Cerebellar nuclear complex (tissue), 1 donor: ENCODE data around the gene TCF7L1.
"Not testable (repeated sequence)": the region's sequence is repeated elsewhere in the genome, so short reads cannot be mapped to it uniquely, and the experiment has no call there.

Source experiments
- DNase-seq, 2 experiments: peaks; one replicate each; lab custom pipeline; 2025; lab: John Stamatoyannopoulos, UW

Gene TCF7L1

DNA sequence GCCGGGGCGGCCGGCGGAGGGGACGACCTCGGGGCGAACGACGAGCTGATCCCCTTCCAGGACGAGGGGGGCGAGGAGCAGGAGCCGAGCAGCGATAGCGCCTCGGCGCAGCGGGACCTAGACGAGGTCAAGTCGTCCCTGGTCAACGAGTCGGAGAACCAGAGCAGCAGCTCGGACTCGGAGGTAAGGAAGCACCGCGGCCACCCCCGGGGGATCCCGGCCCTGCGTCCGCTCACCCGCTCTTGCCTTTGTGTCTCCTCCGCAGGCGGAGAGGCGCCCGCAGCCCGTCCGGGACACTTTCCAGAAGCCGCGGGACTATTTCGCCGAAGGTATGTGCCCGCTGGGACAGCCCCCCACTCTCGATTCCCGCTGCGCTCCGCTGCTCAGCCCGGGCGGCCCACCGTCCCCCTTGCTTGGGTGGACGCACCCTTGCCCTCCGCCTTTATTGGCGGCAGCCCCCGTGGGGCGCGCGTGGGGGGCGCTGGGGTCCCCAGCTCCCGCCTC is 611 bp downstream of the TCF7L1 start:
- DNase-seq: no peak

DNA sequence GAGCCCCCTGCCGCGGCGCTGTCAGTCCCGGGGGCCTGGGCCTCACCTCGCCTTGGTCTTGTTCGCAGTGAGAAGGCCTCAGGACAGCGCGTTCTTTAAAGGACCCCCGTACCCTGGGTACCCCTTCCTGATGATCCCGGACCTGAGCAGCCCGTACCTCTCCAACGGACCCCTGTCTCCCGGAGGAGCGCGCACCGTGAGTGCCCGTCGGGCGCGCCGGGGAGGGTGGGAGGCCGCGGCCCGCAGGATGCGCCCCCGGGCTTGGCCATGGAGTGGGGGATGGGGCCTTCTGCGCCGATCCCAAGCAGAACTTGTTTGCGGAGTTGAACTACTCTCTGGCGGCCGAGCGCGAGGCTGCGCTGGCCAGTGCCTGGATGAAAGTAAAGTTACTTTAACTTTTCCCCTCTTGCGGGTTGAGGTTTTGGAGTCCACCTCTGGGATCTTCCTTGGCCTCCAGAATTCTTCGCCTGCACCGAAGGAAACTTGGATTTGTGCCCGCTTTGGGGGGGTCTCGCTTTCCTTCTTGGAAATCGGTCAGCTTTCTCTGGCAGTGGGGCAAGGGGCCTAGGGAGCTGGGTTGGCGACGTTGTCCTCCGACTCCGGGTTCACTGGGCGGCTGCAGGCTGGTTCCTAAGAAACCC is 1.2 kb downstream of the TCF7L1 start:
- DNase-seq: no peak

DNA sequence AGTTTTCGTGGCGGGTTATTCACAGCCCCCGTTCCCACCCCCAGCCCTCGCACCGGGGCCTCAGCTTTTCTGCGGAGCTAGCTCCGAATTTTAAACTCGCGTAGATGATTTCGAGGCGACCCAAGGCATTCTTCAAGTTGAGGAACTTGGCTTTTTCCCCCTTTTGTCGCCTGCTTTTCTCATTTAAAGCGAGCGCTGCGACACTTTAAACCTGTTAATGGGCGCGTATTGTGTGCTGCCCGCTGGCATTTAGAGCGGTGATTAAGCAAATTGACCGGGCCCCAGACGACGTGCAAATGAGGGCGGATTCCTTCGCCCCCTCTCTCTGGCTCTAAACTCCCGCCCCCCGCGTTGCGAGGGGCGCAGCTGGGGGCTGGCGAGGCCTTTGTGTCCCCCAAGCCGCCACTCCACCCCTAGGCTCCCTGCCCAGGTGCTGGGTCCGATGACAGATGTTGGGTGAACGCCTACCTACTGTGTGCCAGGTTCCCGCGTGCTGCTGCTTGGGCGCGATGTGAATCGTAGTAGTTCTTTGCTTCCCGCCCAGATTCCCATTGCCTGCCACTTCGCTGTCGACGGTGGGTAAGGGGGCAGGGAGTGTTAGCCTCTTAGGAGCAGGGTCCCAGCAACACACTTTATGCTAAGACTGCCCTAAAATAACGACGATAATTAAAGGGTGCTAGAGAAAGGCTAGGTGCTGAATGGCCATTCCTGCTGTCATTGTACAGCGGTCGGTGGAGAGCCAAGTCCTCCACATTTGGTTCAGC is 1.9 kb downstream of the TCF7L1 start:
- DNase-seq: no peak

DNA sequence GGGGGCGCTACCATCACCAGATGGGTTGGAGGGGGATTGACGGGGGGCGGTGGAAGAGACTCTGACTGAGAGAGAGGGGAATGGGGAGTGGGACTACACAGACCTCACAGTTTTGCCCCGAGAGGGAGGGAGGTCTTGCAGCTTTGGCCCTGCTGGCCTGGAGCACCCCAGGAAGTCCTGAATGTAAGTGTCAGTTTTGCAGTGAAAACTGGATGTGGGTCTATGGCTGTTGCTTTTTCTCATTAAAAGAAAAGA is 2.4 kb downstream of the TCF7L1 start:
- no peak for DNase-seq

DNA sequence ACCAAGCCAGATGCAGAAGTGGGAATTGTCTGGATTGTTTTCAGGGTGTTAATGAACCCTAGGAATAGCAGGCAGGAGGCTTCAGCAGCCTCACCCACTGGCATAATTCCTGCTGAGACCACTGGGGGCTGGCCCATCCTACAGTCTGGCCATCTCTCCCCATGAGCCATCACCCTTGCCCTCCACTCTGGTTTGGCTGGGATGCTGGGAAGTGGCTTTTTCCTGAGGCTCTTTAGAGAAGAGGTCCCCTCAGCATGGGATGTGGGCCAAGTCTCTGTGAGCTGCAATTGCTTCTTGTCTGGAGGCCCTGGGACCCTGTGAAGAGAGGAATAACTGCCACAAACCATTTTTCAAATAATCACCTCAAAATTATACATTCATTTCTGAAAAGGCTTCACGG is 4.0 kb downstream of the TCF7L1 start:
- no peak for DNase-seq

DNA sequence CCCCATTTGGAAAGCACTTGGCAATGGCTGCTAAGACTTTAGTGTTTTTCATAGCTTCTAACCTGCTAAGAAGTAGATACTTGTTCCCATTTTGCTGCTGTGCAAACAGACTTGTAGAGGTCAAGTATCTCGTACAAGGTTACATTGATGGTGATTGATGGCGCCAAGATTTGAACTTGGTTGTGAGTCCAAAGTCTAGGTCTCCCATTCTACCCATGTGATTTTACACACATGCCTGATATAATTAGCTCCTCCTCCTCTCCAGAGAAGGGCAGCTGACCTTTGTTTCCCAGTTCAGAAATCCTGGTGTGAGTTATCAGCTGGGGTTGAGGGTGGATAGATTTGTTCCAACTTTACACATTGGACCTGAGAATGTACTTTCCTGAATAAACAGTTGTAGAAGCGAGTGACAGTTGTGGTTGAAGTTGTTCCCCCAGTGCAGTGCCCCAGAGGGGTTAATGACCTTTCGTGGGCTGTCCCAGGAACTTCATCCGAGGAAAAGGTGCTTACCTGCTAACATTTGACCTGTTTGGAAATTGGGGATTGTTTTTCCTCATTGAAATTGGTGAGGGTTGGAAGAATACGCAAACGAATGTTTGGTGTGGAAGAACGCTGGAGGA is 10.4 kb downstream of the TCF7L1 start:
- no peak for DNase-seq

DNA sequence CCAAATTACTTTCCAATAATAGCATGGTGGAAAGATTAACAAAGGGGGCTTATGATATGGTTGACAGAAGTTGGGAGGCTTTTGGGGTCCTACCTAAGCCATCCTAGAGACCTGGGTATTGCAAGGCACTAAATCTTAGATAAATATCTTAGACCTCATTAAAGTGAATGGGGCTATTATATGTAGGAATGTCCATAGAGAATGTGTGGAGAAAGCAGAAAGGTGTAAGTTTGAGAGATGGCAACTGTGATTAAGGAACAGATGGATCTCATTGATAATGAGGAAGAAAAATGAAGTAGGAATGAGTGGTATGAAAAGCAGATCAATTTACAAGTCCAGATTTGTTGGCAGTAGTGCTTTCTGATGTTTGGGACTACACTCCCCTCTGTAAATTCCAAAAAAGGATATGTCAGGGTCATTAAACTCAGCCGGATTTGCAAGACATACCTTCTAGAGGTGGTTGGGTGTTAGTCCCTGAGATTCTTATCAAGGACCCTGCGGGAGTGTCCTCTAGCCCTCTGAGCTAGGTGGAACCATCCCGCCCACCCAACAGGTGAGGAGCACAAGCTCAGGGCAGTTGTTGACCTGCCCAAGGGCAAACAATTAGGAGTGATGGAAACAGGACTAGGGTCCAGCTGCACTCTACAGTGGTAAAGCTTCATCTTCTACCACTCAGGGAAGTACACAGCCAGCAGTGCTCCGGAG is 12.1 kb downstream of the TCF7L1 start:
- DNase-seq: no peak

DNA sequence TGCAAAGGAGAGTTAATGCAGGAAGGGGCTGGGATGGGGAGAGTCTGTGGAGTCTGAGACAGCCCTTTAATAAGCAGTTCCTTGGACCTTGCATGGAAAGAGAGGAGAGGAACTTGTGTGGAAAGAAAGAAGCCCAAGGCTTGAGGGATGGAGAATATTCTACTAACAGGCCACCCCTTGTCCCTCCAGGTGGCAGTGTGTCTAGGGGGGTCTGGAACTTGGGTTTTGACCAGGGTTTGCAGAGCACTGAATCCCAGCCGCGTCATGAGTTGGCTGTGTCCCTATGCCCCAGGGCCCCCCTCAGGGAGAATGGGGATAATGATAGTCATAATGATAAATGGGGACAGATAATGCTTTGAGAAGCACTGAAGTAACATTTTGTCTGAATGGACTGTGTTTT is 15.0 kb downstream of the TCF7L1 start:
- no peak for DNase-seq

DNA sequence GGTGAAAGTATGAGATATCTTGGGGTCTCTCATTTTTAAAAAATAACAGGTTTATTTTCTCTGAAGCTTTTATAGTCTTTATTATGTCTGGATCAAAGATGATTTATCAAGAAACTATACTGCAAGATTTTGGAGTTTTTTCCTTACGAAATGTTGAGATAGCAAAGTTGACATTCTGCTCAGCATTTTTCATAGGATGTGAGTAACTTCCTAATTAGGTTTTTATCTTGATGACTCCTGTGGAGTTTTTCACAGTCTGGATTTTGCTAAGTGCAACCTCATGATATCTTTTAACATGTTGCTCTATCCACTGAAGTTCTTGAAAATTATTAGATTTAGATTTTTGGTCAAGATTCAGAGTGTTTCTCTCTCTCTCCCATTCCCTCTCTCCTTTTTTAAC is 17.8 kb downstream of the TCF7L1 start:
- DNase-seq: no peak

DNA sequence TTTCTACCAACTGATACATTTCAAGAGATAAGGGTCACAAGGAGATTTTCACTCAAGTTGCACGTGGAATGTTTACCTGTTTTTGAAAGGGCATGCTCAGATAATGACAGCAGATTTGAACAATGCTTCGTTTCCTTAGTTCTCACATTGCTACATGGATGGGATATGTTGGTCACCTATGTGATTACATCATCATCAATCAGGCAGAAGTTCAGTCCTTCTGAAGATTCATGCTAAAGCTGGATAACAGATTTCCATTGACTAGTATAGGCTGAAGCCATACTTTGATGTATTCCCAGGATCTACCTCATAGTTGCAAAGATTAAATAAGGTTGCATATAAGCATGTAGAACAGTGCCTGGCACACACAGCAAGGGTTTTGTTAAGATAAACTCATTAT is 19.7 kb downstream of the TCF7L1 start:
- no peak for DNase-seq

DNA sequence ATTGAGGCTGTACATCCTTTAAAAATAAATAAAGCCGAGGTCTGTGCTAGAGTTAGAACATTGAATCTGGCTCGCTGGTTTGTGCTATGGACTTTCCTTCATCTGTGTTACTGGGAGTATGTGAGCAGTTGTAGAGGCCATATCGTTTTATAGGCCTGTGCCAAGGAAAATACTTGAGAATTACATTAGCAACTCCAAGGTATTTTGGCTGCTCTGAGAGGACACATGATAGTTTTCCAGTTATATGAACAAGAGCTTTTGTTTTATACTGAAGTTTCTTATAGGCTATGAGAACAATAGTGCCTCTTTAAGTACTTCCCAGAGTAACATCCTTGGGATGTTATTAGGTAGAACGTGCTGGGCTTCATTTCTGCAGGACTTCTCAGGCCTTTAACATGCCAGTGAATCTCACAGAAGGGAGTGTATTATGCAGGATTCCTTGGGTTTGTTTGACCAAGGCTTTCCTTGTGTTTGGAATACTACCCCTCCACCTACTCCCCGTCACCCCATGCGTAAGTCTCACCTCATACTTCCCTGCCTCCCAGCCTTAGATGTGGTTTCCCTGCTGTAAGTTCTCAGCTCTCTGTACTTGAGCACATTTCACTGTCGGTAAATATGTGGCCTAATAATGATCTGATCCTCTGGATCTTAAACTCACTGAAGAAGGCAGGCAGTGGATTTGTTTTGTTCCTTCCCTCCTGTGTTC is 21.0 kb downstream of the TCF7L1 start:
- no peak for DNase-seq

DNA sequence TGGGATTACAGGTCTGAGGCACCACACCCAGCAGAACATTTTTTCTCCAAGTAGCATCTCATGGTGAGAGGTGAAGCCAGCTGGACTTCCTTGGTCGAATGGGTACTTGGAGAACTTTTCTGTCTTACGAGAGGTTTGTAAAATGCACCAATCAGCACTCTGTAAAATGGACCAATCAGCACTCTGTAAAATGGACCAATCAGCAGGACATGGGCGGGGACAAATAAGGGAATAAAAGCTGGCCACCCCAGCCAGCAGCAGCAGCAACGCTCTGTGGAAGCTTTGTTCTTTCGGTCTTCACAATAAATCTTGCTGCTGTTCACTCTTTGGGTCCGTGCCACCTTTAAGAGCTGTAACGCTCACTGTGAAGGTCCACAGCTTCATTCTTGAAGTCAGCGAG is 21.9 kb downstream of the TCF7L1 start:
- DNase-seq: not testable (repeated sequence)

DNA sequence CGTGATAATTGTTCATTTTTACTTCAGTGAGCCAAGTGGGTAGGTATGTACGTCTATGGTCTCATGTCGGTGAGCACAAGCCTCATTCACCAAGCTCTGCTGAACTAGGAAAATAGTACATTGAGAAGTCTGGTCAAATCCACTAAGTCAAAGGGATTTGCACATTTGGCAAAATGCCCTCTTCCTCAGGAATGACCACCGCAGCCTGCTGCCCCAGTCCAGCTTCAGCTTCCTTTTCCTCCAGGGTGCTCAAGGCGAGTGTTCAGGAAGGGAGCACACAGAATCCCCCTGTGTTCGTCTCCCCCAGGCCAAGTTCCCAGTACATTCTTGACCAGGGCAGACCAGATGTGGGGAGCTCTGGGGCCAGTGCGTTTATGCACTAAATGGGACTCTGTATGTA is 23.0 kb downstream of the TCF7L1 start:
- DNase-seq: no peak

DNA sequence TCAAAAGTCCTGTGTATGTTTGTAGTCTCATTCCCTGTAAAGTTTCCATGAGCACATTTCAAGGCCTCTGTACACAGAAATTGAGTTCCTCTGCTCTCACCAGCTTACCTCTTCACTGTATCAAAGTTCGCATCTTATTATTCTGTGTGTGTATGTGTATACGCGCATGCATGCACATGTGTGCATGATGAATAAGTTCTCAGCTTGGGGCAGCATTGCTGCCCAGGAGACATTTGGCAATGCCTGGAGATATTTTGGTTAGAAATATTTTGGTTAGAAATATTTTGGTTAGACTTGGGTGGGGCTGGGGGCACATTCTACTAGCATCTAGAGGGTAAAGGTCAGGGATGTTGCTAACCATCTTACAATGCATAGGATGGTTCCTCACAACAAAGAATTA is 23.4 kb downstream of the TCF7L1 start:
- no peak for DNase-seq

DNA sequence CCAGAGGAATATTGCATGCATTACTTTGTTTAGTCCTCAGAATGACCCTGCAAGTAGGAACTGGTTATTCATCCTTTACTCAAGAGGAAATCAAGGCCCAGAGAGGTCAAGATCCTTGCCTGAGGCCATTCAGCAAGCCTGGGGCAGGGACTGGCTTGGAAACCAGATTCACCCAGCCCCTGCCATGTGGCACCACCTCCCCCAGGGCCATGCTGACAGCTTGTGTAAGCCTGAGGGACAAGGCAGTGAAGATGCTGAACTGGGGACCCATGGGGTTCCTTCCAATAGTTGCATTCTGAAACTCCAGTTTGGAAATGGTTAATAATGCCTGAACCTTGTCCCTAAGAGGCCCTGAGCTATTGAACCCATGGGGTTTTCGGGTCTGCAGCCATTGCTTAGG is 24.2 kb downstream of the TCF7L1 start:
- DNase-seq: no peak

DNA sequence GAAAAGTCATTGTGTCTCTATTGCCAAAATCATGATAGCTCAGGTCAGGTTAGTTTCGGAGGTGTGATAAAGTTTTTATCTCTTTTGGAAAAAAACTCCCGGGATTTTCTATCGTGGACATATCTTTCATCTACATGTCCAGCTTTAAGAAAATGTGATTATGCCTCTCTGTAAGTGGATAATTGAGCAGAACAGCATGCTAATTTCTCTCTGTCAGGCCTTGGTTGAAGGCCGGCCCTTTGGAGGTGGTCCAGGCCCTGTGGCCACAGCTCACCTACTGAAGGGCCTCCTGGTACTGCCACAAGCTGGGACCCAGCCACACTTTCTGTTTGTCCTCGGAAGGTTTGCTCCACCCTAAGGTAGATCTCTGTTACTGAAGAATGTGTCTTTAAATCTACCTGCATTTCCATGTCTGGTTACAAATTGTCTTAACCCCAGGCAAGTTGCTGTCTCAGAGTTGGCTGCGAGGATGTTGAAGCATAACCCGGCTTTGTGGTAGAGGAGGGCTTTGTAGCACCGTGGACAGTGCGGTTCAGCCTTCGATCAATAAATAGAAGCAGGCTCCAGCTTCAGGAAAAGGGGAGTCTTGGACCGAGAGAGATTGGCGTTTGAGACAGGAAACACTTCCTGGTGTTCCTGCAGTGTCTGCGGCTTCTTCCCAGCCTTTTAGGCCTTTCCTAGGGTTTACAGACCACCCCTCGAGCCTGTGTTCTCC is 25.5 kb downstream of the TCF7L1 start:
- no peak for DNase-seq

DNA sequence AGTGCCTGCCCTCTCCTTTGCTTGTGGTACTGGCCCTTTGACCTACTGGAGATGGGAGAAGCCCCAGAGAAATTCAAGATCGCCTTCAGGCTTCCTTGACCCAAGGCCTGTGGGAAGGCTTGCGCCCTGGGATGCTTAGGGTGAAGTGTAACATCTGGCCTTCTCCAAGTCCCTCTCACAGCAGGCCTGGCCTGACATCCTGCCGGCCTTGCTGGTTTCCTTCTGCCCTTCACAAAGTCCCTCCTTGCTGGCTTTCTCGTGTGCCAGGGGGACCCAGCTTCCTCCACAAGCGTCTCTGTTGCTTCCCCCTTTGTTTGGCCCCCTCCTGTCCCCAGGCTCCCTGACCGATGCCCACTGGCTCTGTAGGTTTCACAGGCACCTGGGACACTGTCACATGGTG is 26.4 kb downstream of the TCF7L1 start:
- DNase-seq: no peak

DNA sequence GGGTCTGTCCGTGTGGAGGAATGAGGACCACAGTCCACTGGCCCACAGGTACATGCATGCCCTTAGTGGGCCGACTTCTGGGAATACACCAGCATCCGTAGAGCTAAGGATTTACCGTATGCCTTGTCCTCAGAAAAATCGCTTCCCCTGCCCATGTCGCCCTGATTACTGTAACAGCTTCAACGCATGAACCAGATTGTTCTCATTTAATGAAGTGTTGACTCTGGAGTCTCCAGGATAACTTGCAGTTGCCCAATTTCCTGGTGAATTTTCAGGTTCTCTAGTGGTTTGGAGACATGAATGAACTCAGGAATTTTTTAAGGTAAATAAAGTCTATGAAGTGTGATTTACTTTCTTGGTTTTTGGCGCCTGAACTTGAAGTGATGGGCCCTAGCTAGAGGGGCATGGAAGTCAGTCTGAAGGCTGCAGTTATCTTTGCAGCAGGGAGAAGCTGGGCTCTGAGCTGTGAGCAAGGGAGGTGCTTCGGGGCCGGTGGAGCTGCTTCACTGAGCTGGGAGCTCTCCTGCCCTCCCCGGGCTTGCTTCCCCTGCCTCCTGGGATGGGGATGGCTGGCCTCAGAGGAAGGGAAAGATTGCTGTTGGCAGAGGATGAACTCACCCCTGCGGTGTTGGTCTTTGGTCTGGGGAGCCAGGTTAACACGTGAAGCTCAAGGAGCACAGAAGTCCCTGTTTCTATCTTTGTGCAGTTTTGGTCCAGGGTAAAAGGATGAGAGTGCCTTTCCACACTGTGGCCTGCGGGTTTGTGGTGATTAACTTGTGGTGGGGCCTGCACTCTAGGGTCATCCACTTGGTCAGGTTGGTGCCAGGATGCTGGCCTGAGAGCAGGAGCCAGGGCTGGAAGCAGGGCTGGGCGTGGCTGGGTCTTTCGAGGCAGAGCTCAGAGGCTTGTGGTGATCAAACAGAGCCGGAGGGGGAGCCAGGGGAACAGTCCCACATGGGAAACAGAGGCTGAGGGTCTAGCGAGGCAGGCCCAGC is 28.1 kb downstream of the TCF7L1 start:
- DNase-seq: no peak

DNA sequence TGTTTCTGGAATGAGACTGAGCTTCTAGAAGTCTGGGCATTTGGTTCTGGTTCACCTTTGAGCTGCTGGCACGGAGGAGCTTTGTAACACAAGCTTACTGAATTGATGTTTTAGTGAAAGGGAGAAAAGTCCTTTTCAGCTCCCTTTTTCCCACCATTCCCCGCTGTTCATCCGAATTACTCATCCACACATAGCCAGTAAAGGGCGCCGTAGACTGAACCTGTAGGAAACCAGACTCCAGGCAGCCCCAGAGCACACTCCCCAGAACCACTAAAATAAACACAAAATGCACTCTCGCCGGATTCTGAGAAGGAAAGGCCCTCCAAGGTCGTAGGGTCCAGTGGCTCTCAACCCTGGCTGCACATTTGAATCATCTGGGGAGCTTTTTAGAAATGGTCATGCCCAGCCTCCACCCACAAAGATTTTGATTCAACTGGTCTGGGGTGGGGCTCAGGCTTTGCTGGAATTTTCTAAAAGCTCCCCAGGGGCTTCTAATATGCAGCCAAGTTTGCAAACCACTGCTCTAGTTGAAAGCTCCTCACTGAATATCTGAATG is 29.6 kb downstream of the TCF7L1 start:
- no peak for DNase-seq

DNA sequence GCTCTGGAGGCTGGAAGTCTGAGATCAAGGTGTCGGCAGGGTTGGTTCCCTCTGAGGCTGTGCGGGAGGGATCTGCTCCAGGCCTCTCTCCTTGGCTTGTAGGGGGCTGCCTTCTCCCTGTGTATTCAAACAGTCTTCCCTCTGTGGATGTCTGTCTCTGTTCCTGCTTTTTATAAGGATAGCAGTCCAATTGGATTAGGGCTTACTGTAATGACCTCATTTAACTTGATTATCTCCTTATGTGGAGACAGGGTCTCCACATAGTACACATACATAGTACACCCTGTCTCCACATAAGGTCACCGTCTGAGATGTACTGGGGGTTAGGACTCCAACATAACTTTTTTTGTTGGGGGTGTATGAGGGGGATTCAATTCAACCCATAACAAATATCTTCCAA is 30.5 kb downstream of the TCF7L1 start:
- DNase-seq: no peak
